ENCODE results near the gene DCHS1. TPM values are rescaled to one million over a fixed set of nuclear protein-coding genes. Genes with fewer than 3 reads are reported as not detected.

Gene DCHS1
- total and polyA plus RNA-seq, 2 of the 13 experiments (the other 11 are each of a cell fraction or from before 2014, with no cell fraction given): under 0.01 to 0.03 TPM

DNA sequence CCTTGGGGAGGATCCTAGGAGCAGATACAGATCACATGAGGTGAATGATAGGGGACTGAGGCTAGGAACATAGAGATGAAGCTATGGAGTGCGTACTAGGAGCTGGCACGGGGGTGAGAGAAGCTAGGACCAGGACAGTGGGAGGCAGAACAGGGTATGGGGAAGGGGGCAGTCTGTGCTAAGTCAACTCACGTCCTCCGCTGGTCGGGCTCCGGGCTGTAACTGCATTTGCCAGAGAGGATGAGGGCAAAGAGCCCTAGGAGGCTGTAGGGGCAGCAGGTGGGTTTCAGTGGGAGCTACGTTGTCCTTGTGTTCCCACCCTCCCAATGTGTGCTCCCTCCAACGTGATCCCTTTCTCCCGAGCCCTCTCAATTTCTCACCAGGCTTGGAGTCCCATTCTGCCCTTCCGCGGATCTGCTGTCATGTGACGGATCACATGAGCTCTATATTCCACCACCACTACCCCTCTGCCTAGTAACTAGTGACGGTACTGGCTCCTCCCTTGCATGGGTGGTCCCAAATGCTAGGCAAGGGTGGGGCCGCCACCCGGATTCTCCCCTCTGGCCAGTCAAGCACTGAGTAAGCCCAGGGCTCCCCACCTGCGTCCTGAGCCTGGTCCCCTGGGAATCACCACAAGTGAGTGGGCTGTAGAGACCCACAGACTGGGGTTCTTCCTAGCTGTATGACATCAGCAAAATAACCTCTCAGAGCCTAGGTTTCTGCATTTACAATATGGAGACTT lies 36.4 kb downstream of the DCHS1 start, which contains the start of gene TPP1 (continued):
- TF ChIP-seq, protein P1, sequence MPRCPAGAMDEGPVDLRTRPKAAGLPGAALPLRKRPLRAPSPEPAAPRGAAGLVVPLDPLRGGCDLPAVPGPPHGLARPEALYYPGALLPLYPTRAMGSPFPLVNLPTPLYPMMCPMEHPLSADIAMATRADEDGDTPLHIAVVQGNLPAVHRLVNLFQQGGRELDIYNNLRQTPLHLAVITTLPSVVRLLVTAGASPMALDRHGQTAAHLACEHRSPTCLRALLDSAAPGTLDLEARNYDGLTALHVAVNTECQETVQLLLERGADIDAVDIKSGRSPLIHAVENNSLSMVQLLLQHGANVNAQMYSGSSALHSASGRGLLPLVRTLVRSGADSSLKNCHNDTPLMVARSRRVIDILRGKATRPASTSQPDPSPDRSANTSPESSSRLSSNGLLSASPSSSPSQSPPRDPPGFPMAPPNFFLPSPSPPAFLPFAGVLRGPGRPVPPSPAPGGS (CRISPR knock-in tag; IDR thresholded peaks at IDR 0.05): no peak
- no peak for TF ChIP-seq ZNF790 (CRISPR knock-in tag; IDR thresholded peaks at IDR 0.05; ENCODE audit: borderline replicate concordance)
- TF ChIP-seq, protein P2, sequence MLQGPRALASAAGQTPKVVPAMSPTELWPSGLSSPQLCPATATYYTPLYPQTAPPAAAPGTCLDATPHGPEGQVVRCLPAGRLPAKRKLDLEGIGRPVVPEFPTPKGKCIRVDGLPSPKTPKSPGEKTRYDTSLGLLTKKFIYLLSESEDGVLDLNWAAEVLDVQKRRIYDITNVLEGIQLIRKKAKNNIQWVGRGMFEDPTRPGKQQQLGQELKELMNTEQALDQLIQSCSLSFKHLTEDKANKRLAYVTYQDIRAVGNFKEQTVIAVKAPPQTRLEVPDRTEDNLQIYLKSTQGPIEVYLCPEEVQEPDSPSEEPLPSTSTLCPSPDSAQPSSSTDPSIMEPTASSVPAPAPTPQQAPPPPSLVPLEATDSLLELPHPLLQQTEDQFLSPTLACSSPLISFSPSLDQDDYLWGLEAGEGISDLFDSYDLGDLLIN (CRISPR knock-in tag; IDR thresholded peaks at IDR 0.05; ENCODE audit: borderline replicate concordance): no peak
- TF ChIP-seq, protein P3, sequence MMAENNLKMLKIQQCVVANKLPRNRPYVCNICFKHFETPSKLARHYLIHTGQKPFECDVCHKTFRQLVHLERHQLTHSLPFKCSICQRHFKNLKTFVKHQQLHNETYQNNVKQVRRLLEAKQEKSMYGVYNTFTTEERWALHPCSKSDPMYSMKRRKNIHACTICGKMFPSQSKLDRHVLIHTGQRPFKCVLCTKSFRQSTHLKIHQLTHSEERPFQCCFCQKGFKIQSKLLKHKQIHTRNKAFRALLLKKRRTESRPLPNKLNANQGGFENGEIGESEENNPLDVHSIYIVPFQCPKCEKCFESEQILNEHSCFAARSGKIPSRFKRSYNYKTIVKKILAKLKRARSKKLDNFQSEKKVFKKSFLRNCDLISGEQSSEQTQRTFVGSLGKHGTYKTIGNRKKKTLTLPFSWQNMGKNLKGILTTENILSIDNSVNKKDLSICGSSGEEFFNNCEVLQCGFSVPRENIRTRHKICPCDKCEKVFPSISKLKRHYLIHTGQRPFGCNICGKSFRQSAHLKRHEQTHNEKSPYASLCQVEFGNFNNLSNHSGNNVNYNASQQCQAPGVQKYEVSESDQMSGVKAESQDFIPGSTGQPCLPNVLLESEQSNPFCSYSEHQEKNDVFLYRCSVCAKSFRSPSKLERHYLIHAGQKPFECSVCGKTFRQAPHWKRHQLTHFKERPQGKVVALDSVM (CRISPR knock-in tag; IDR thresholded peaks at IDR 0.05): no peak
- no peak; the same call in 1 of the 2 replicates for TF ChIP-seq REPIN1 (CRISPR knock-in tag; IDR thresholded peaks at IDR 0.05; ENCODE audit: borderline replicate concordance, low read depth)
- TF ChIP-seq, protein P4, sequence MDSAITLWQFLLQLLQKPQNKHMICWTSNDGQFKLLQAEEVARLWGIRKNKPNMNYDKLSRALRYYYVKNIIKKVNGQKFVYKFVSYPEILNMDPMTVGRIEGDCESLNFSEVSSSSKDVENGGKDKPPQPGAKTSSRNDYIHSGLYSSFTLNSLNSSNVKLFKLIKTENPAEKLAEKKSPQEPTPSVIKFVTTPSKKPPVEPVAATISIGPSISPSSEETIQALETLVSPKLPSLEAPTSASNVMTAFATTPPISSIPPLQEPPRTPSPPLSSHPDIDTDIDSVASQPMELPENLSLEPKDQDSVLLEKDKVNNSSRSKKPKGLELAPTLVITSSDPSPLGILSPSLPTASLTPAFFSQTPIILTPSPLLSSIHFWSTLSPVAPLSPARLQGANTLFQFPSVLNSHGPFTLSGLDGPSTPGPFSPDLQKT (CRISPR knock-in tag; IDR thresholded peaks at IDR 0.05; ENCODE audit: borderline replicate concordance): no peak
- TF ChIP-seq NFIB (CRISPR knock-in tag; IDR thresholded peaks at IDR 0.05; ENCODE audit: borderline replicate concordance): no peak
- TF ChIP-seq, protein P5, sequence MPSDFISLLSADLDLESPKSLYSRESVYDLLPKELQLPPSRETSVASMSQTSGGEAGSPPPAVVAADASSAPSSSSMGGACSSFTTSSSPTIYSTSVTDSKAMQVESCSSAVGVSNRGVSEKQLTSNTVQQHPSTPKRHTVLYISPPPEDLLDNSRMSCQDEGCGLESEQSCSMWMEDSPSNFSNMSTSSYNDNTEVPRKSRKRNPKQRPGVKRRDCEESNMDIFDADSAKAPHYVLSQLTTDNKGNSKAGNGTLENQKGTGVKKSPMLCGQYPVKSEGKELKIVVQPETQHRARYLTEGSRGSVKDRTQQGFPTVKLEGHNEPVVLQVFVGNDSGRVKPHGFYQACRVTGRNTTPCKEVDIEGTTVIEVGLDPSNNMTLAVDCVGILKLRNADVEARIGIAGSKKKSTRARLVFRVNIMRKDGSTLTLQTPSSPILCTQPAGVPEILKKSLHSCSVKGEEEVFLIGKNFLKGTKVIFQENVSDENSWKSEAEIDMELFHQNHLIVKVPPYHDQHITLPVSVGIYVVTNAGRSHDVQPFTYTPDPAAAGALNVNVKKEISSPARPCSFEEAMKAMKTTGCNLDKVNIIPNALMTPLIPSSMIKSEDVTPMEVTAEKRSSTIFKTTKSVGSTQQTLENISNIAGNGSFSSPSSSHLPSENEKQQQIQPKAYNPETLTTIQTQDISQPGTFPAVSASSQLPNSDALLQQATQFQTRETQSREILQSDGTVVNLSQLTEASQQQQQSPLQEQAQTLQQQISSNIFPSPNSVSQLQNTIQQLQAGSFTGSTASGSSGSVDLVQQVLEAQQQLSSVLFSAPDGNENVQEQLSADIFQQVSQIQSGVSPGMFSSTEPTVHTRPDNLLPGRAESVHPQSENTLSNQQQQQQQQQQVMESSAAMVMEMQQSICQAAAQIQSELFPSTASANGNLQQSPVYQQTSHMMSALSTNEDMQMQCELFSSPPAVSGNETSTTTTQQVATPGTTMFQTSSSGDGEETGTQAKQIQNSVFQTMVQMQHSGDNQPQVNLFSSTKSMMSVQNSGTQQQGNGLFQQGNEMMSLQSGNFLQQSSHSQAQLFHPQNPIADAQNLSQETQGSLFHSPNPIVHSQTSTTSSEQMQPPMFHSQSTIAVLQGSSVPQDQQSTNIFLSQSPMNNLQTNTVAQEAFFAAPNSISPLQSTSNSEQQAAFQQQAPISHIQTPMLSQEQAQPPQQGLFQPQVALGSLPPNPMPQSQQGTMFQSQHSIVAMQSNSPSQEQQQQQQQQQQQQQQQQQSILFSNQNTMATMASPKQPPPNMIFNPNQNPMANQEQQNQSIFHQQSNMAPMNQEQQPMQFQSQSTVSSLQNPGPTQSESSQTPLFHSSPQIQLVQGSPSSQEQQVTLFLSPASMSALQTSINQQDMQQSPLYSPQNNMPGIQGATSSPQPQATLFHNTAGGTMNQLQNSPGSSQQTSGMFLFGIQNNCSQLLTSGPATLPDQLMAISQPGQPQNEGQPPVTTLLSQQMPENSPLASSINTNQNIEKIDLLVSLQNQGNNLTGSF (CRISPR knock-in tag; IDR thresholded peaks at IDR 0.05): no peak
- TF ChIP-seq, protein P6, sequence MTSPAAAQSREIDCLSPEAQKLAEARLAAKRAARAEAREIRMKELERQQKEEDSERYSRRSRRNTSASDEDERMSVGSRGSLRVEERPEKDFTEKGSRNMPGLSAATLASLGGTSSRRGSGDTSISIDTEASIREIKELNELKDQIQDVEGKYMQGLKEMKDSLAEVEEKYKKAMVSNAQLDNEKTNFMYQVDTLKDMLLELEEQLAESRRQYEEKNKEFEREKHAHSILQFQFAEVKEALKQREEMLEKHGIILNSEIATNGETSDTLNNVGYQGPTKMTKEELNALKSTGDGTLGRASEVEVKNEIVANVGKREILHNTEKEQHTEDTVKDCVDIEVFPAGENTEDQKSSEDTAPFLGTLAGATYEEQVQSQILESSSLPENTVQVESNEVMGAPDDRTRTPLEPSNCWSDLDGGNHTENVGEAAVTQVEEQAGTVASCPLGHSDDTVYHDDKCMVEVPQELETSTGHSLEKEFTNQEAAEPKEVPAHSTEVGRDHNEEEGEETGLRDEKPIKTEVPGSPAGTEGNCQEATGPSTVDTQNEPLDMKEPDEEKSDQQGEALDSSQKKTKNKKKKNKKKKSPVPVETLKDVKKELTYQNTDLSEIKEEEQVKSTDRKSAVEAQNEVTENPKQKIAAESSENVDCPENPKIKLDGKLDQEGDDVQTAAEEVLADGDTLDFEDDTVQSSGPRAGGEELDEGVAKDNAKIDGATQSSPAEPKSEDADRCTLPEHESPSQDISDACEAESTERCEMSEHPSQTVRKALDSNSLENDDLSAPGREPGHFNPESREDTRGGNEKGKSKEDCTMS (CRISPR knock-in tag; conservative IDR thresholded peaks at IDR 0.05): no peak
- TF ChIP-seq SOX6 (IDR thresholded peaks at IDR 0.05): no peak
- no peak; the same call in 1 of the 2 replicates for TF ChIP-seq SOX6 (CRISPR knock-in tag; IDR thresholded peaks at IDR 0.05)
- no peak for TF ChIP-seq TEAD2 (CRISPR knock-in tag; IDR thresholded peaks at IDR 0.05)
- no peak for TF ChIP-seq RFX1 (IDR thresholded peaks at IDR 0.05)
- TF ChIP-seq TOE1 (CRISPR knock-in tag; IDR thresholded peaks at IDR 0.05): no peak
